GM10266 (cell line): ENCODE data around the gene VENTX.

Experiments
- DNase-seq: peaks from one replicate; pipeline ENCODE4 v3.0.0; 2012; ENCODE audit errors: extremely low spot score
- CTCF ChIP-seq: IDR thresholded peaks from 2 replicates; pipeline ENCODE4 v1.5.1; 2012; ENCODE audit warnings: mild to moderate bottlenecking, low read depth; ENCODE audit not compliant: control insufficient read depth, insufficient read depth; ENCODE audit errors: missing control alignments

The VENTX gene

GRCh38 chr10:133207627-133208026 lies 30.0 kb upstream of the VENTX start:
- no peak for TF ChIP-seq CTCF
- no peak for DNase-seq

GRCh38 chr10:133208466-133208865 lies 29.2 kb upstream of the VENTX start:
- no peak for TF ChIP-seq CTCF
- no peak for DNase-seq

- no peak for DNase-seq
- TF ChIP-seq CTCF = no peak
These were observed 28.5 kb upstream of the VENTX start for GRCh38 chr10:133209117-133209516.

GRCh38 chr10:133209641-133210040 lies 28.0 kb upstream of the VENTX start:
- no peak for TF ChIP-seq CTCF
- no peak for DNase-seq

GRCh38 chr10:133210398-133211140 lies 27.1 kb upstream of the VENTX start:
- no peak for TF ChIP-seq CTCF
- no peak for DNase-seq

GRCh38 chr10:133211141-133211830 lies 26.4 kb upstream of the VENTX start:
- TF ChIP-seq CTCF = no peak
- DNase-seq = no peak
